Stomach (tissue), 4 donors: Measurements from ENCODE around the gene CACNB2.

Source experiments
- CTCF ChIP-seq, 7 experiments: fragments of 450-650 bp in 4 of 7; fragments of 200-600 bp in 3 of 7; sonication (generic) in 3 of 7; IDR thresholded peaks; one replicate each; pipeline ENCODE4 v1.5.1; 2016 to 2019; ENCODE audit warnings: antibody characterized with exemption in 7 of 7, control low read depth in 2 of 7, mild to moderate bottlenecking in 1 of 7
- POLR2A ChIP-seq, 4 donors: fragments of 450-650 bp; IDR thresholded peaks; one replicate each; pipeline ENCODE4 v1.6.1; 2016; ENCODE audit warnings: antibody characterized with exemption in 4 of 4, control low read depth in 2 of 4, mild to moderate bottlenecking in 1 of 4, moderate library complexity in 1 of 4
- POLR2AphosphoS5 ChIP-seq, 3 donors: sonication (generic); formaldehyde crosslinking; IDR thresholded peaks; one replicate each; pipeline ENCODE4 v1.6.1; 2016; ENCODE audit warnings: antibody characterized with exemption in 3 of 3

GRCh38 chr10:18554479-18554878, 414.3 kb downstream of the CACNB2 start:
- TF ChIP-seq CTCF (IDR thresholded peaks at IDR 0.05): no peak
- no peak for TF ChIP-seq POLR2A (IDR thresholded peaks at IDR 0.05)
- TF ChIP-seq POLR2AphosphoS5 (IDR thresholded peaks at IDR 0.05): no peak
